Neuronal stem cell (in vitro differentiated cells): ENCODE results near the gene SMG7.

Experiments used
- DNase-seq: peaks from one replicate; pipeline ENCODE4 v3.0.0-alpha.2; 2013; ENCODE audit warnings: low spot score
- H2AFZ ChIP-seq: one replicate; pipeline ENCODE4 v1.6.1; 2013; ENCODE audit warnings: mild to moderate bottlenecking, low read length, inconsistent platforms
- H2AK5ac ChIP-seq: 2 replicates; pipeline ENCODE4 v1.6.1; 2013; ENCODE audit warnings: low read depth, mild to moderate bottlenecking, inconsistent platforms, low read length, moderate library complexity, mixed read lengths
- H2BK120ac ChIP-seq: 2 replicates; pipeline ENCODE4 v1.6.1; 2013; ENCODE audit warnings: low read depth, mild to moderate bottlenecking, inconsistent platforms, low read length, moderate library complexity, mixed read lengths
- H2BK12ac ChIP-seq: one replicate; pipeline ENCODE4 v1.6.1; 2013; ENCODE audit warnings: low read length, inconsistent platforms
- H2BK15ac ChIP-seq: 2 replicates; pipeline ENCODE4 v1.6.1; 2013; ENCODE audit warnings: mild to moderate bottlenecking, low read length, inconsistent platforms, mixed read lengths
- H2BK5ac ChIP-seq: one replicate; pipeline ENCODE4 v1.6.1; 2013; ENCODE audit warnings: inconsistent platforms, mild to moderate bottlenecking, low read length, moderate library complexity
- H3K14ac ChIP-seq: one replicate; pipeline ENCODE4 v1.6.1; 2013; ENCODE audit warnings: low read length, inconsistent platforms
- H3K18ac ChIP-seq: 2 replicates; pipeline ENCODE4 v1.6.1; 2013; ENCODE audit warnings: low read length, inconsistent platforms
- H3K23ac ChIP-seq: 2 replicates; pipeline ENCODE4 v1.6.1; 2013; ENCODE audit warnings: low read depth, mild to moderate bottlenecking, mixed read lengths, low read length, inconsistent platforms; ENCODE audit not compliant: poor library complexity
- H3K27ac ChIP-seq: replicated peaks from 3 replicates; pipeline ENCODE4 v1.5.1; 2013; ENCODE audit warnings: low read length, inconsistent platforms
- H3K27me3 ChIP-seq, 3 experiments: 2 replicates each; pipeline ENCODE4 v1.6.1; 2013; ENCODE audit warnings: low read length in 3 of 3, mild to moderate bottlenecking in 2 of 3, inconsistent platforms in 1 of 3, low read depth in 1 of 3, mixed read lengths in 1 of 3, moderate library complexity in 1 of 3; ENCODE audit not compliant: control insufficient read depth in 3 of 3, insufficient read depth in 3 of 3
- H3K36me3 ChIP-seq, 2 donors: replicated peaks in 1 of 2; 2 replicates each; pipeline ENCODE4 v1.6.1; 2013; ENCODE audit warnings: low read length in 2 of 2; ENCODE audit not compliant: control insufficient read depth in 2 of 2, insufficient read depth in 2 of 2
- H3K4ac ChIP-seq: 2 replicates; pipeline ENCODE4 v1.6.1; 2013; ENCODE audit warnings: inconsistent platforms, mild to moderate bottlenecking, low read length, moderate library complexity
- H3K4me1 ChIP-seq, 2 donors: 1 replicate in 1 of 2; 2 replicates in 1 of 2; pipeline ENCODE4 v1.6.1; 2013; ENCODE audit warnings: low read length in 2 of 2, low read depth in 1 of 2; ENCODE audit not compliant: control insufficient read depth in 2 of 2, insufficient read depth in 1 of 2
- H3K4me2 ChIP-seq: one replicate; pipeline ENCODE4 v1.6.1; 2013; ENCODE audit warnings: mild to moderate bottlenecking, low read length, inconsistent platforms; ENCODE audit not compliant: insufficient read depth, poor library complexity, severe bottlenecking
- H3K4me3 ChIP-seq, 2 donors: 2 replicates each; pipeline ENCODE4 v1.5.1; 2013; ENCODE audit warnings: low read length in 2 of 2, mild to moderate bottlenecking in 2 of 2, inconsistent platforms in 1 of 2, moderate library complexity in 1 of 2
- H3K79me1 ChIP-seq: one replicate; pipeline ENCODE4 v1.6.1; 2013; ENCODE audit warnings: low read depth, mild to moderate bottlenecking, inconsistent platforms, low read length, moderate library complexity
- H3K9ac ChIP-seq: one replicate; pipeline ENCODE4 v1.6.1; 2013; ENCODE audit warnings: mild to moderate bottlenecking, low read depth, low read length, inconsistent platforms; ENCODE audit not compliant: poor library complexity
- H3K9me3 ChIP-seq, 2 donors: replicated peaks in 1 of 2; 2 replicates each; pipeline versions ENCODE3 to v1.6.1; 2013; ENCODE audit warnings: low read length in 2 of 2, mild to moderate bottlenecking in 2 of 2, inconsistent platforms in 1 of 2, low read depth in 1 of 2, mixed read lengths in 1 of 2, moderate library complexity in 1 of 2; ENCODE audit not compliant: control insufficient read depth in 2 of 2, insufficient read depth in 1 of 2
- H4K8ac ChIP-seq: one replicate; pipeline ENCODE4 v1.6.1; 2013; ENCODE audit warnings: low read depth, mild to moderate bottlenecking, inconsistent platforms, low read length, moderate library complexity
- H4K91ac ChIP-seq: one replicate; pipeline ENCODE4 v1.6.1; 2013; ENCODE audit warnings: low read length, low read depth, mild to moderate bottlenecking, inconsistent platforms; ENCODE audit not compliant: poor library complexity
- WGBS, 2 donors: extraction: QIAGEN DNeasy Blood & Tissue Kit; methylation state at CpG; one replicate each; pipeline ENCODE4 v1.1.7; 2013; ENCODE audit warnings: missing lambda C conversion rate in 2 of 2, mixed read lengths in 1 of 2; ENCODE audit not compliant: insufficient read length in 2 of 2, insufficient replicate concordance in 1 of 2; ENCODE audit errors: extremely low coverage in 2 of 2; 5-methylcytosine and 5-hydroxymethylcytosine counted together

Gene SMG7

DNA sequence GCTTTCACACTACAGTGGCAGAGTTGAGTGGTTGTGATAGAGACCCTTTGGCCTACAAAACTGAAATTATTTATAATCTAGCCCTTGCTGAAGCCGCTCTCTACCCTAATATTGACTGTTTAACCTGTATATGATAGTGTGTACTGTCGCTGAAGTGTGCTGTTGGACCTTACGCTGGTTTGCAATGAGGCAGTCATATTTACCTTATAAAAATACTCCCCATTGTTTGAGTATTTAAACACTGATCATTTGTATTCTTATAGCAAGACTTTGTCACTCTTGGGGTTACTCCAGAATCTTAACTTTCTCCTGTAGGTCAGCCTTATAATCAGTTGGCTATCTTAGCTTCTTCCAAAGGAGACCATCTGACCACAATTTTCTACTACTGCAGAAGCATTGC is 56.3 kb downstream of the SMG7 start:
- no peaks in the 10 kb centered on the region for H3K27me3 ChIP-seq
- H4K91ac ChIP-seq, result no peak overlapping the region
- no peak overlapping the region for H2AK5ac ChIP-seq
- H2BK120ac ChIP-seq, result no peak overlapping the region
- no peak overlapping the region for H3K18ac ChIP-seq
- H3K9me3 ChIP-seq, result no peaks in the 10 kb centered on the region
- H3K4me2 ChIP-seq, result no peak overlapping the region
- no peak overlapping the region for H3K4me3 ChIP-seq
- H3K4me1 ChIP-seq, result no peaks in the 10 kb centered on the region
- WGBS, 2 donors, result no CpG with 5 or more reads among the region's 3 CpGs
- peaks cover 1% of the 10 kb centered on the region for H3K79me1 ChIP-seq
- no peak overlapping the region for H2BK15ac ChIP-seq
- H3K27ac ChIP-seq, result no peak overlapping the region
- no peak overlapping the region for H3K23ac ChIP-seq
- H3K4ac ChIP-seq, result no peak overlapping the region
- H4K8ac ChIP-seq, result no peak overlapping the region
- no peak overlapping the region for H2AFZ ChIP-seq
- H3K36me3 ChIP-seq, result peaks cover 9 to 94% of the 10 kb centered on the region in 2 donors
- DNase-seq, result no peak
- H3K14ac ChIP-seq, result no peak overlapping the region
- H2BK12ac ChIP-seq, result no peak overlapping the region
- no peak overlapping the region for H2BK5ac ChIP-seq
- no peak overlapping the region for H3K9ac ChIP-seq

DNA sequence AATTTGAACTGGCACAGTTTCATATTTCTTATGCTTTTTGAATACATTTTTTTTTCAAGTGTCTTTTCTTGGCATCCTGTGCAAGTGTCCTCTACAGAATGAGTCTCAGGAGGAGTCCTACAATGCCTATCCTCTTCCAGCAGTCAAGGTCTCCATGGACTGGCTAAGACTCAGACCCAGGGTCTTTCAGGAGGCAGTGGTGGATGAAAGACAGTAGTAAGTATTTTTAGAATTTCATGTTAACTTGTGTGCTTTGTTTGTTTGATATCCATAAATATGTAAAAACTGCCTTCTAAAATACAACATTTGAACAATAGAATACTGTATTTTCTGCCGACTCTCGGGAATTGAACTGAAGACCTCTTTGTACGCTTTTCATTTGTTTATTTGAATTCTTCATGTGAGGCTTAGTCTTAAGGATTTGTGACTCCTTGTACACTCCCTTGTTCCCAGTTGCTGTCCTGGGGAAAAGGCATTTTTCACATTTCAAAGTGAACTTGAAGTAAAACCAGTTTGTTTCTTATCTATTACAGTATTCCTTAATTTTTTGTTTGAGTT is 61.4 kb downstream of the SMG7 start:
- H2BK5ac ChIP-seq, result no peak overlapping the region
- no peak overlapping the region for H2AFZ ChIP-seq
- no peak overlapping the region for H3K4ac ChIP-seq
- H3K79me1 ChIP-seq, result no peaks in the 10 kb centered on the region
- no peaks in the 10 kb centered on the region for H3K27me3 ChIP-seq
- H4K91ac ChIP-seq, result no peak overlapping the region
- H3K18ac ChIP-seq, result no peak overlapping the region
- no peak overlapping the region for H2BK12ac ChIP-seq
- H2BK15ac ChIP-seq, result no peak overlapping the region
- H4K8ac ChIP-seq, result no peak overlapping the region
- H3K14ac ChIP-seq, result no peak overlapping the region
- WGBS, 2 donors, result no CpG with 5 or more reads among the region's 3 CpGs
- H3K9me3 ChIP-seq, result no peaks in the 10 kb centered on the region
- H3K4me1 ChIP-seq, result no peaks in the 10 kb centered on the region
- peaks cover 7 to 99% of the 10 kb centered on the region in 2 donors for H3K36me3 ChIP-seq
- H3K23ac ChIP-seq, result no peak overlapping the region
- no peak overlapping the region for H2AK5ac ChIP-seq
- no peak overlapping the region for H3K4me3 ChIP-seq
- H3K27ac ChIP-seq, result no peak overlapping the region
- H2BK120ac ChIP-seq, result no peak overlapping the region
- H3K9ac ChIP-seq, result no peak overlapping the region
- DNase-seq, result no peak
- H3K4me2 ChIP-seq, result no peak overlapping the region

DNA sequence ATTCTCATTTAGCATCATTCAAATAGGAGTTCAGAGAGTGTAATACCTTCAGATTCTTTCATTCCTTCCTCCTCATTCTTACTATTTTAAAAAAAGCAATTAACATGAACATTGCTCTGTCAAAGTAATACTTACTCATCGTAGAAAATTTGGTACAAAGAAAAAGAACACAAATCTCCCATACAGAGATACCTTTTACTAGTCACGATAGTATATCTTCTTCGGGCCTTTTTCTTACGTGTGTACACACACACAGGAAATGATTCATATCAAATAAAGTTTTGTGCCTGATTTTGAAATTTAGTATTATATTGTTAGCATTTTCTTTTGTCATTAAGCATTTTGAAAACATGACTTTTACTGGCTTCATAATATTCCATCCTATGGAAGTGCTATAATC is 65.1 kb downstream of the SMG7 start:
- no peak overlapping the region for H3K4ac ChIP-seq
- WGBS, 2 donors, result no CpG with 5 or more reads among the region's 4 CpGs
- H3K79me1 ChIP-seq, result no peaks in the 10 kb centered on the region

DNA sequence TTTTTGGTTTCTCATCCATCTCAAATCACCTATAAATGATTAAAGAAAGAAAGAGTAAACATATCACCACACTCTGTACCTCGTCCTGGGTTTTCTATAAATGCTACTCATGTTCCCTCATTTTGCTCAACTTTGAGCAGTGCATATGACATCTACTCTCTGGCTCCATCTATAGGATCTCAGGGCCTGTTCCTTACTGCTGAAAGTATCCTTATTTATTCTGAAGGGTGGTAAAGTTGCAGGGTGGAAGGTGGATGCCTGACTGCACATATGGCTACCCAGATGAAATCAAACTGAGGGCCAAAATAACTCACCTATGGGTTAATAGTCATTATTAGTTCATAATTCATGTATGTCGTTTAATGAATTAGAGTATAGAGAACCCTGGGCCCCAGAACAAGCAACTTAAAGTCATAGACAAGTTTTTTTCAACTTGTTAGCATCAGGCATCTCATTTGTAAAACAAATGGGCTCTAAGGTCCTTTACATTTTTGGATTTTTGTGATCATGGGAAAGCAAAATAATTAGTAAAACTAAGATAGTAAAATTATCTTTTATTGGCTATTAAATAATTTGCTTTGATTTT is 71.4 kb downstream of the SMG7 start:
- no peak overlapping the region for H3K4me2 ChIP-seq
- H2BK15ac ChIP-seq, result no peak overlapping the region
- no peak overlapping the region for H4K91ac ChIP-seq
- H3K23ac ChIP-seq, result no peak overlapping the region
- no peak overlapping the region for H2AFZ ChIP-seq
- DNase-seq, result no peak
- no peak overlapping the region for H2BK5ac ChIP-seq
- no peak overlapping the region for H3K14ac ChIP-seq
- no peak overlapping the region for H3K9ac ChIP-seq
- H3K79me1 ChIP-seq, result no peaks in the 10 kb centered on the region
- no CpG with 5 or more reads among the region's 2 CpGs for WGBS, 2 donors
- H3K9me3 ChIP-seq, result no peaks in the 10 kb centered on the region
- H4K8ac ChIP-seq, result no peak overlapping the region
- H2AK5ac ChIP-seq, result no peak overlapping the region
- H3K27me3 ChIP-seq, result no peaks in the 10 kb centered on the region
- H3K4ac ChIP-seq, result no peak overlapping the region
- H3K27ac ChIP-seq, result no peak overlapping the region
- H3K36me3 ChIP-seq, result peaks cover 19 to 97% of the 10 kb centered on the region in 2 donors
- no peak overlapping the region for H2BK120ac ChIP-seq
- H3K4me1 ChIP-seq, result peaks cover 4 to 17% of the 10 kb centered on the region in 2 donors
- no peak overlapping the region for H3K18ac ChIP-seq
- no peak overlapping the region for H3K4me3 ChIP-seq
- no peak overlapping the region for H2BK12ac ChIP-seq

More for the DNA sequence above, 65.1 kb downstream of the SMG7 start:
- Histone ChIP-seq H2AK5ac (no peak overlapping the region), H3K23ac (no peak overlapping the region), H3K9ac (no peak overlapping the region), H3K27me3 (no peaks in the 10 kb centered on the region), H4K91ac (no peak overlapping the region), H3K9me3 (no peaks in the 10 kb centered on the region), H3K27ac (no peak overlapping the region), H3K4me1 (no peaks in the 10 kb centered on the region), H2BK15ac (no peak overlapping the region), H4K8ac (no peak overlapping the region), H3K4me3 (no peak overlapping the region), H3K14ac (no peak overlapping the region), H3K18ac (no peak overlapping the region), H2BK120ac (no peak overlapping the region), H2BK5ac (no peak overlapping the region), H2AFZ (no peak overlapping the region), H3K36me3 (peaks cover 14 to 97% of the 10 kb centered on the region in 2 donors), H3K4me2 (no peak overlapping the region), H2BK12ac (no peak overlapping the region)
- DNase-seq, result no peak
